SK-N-SH (cell line): ENCODE data around the gene DCAF6.

Experiments used
- CTCF ChIP-seq: fragments of 200-600 bp; sonication (generic); IDR thresholded peaks from 2 replicates; pipeline ENCODE4 v1.6.1; 2017; ENCODE audit warnings: antibody characterized with exemption, mild to moderate bottlenecking, moderate library complexity
- JUND ChIP-seq: IDR thresholded peaks from 2 replicates; pipeline ENCODE4 v1.4.0; 2012
- NRF1 ChIP-seq: IDR thresholded peaks from 2 replicates; pipeline ENCODE4 v1.6.1; 2012; ENCODE audit warnings: low read depth, mild to moderate bottlenecking, low read length
- POLR2AphosphoS5 ChIP-seq: IDR thresholded peaks from 2 replicates; pipeline ENCODE4 v1.6.1; 2012; ENCODE audit warnings: low read depth, low read length
- YY1 ChIP-seq: IDR thresholded peaks from 2 replicates; pipeline ENCODE4 v1.4.0; 2012; ENCODE audit warnings: low read depth, mild to moderate bottlenecking

GRCh38 chr1:168095476-168095875 is 159.0 kb downstream of the DCAF6 start:
- no peak for TF ChIP-seq YY1
- no peak for TF ChIP-seq CTCF
- no peak for TF ChIP-seq POLR2AphosphoS5
- no peak for TF ChIP-seq JUND
- TF ChIP-seq NRF1 = no peak
